ENCODE results near the gene COMMD9.

- no peak for TF ChIP-seq CTCF (conservative IDR thresholded peaks at IDR 0.05)
- TF ChIP-seq ZFX (IDR thresholded peaks at IDR 0.05) = no peak
Observed at GRCh38 chr11:36309779-36310178, 20.6 kb upstream of the COMMD9 start.
